ENCODE measurements around the gene RUSF1. TPM values are rescaled to one million over a fixed set of nuclear protein-coding genes. Genes with fewer than 3 reads are reported as not detected.

The RUSF1 gene
- total RNA-seq, 1 experiment from 2014 or later = 30.5 TPM

- peaks cover 9% of the 10 kb centered on the region for H3K4me1 ChIP-seq (ENCODE audit: low read length)
- no peaks in the 10 kb centered on the region for H3K9me2 ChIP-seq (replicated peaks; ENCODE audit: insufficient read depth, low read length)
- no peak for DNase-seq
- H3K4me3 ChIP-seq (ENCODE audit: low read length) = no peak overlapping the region
- no peak overlapping the region for H3K27ac ChIP-seq (ENCODE audit: low read length)
- no peak overlapping the region for H3K4me2 ChIP-seq (ENCODE audit: low read depth, low read length, poor library complexity, severe bottlenecking)
- H3K36me3 ChIP-seq (ENCODE audit: insufficient read depth, low read length) = no peaks in the 10 kb centered on the region
- H2AFZ ChIP-seq (ENCODE audit: low read length) = no peak overlapping the region
- H3K27me3 ChIP-seq (ENCODE audit: low read length) = no peaks in the 10 kb centered on the region
- H4K20me1 ChIP-seq (ENCODE audit: insufficient read depth, low read depth, low read length) = no peaks in the 10 kb centered on the region
- H3K79me2 ChIP-seq (ENCODE audit: low read length) = no peaks in the 10 kb centered on the region
- no peak overlapping the region for H3K9ac ChIP-seq (ENCODE audit: low read length)
- no peaks in the 10 kb centered on the region for H3K9me3 ChIP-seq (ENCODE audit: low read length)
Measured at GRCh38 chr16:31466381-31466841, 41.8 kb downstream of the RUSF1 start.

GRCh38 chr16:31465788-31466370 is 42.3 kb downstream of the RUSF1 start:
- DNase-seq = no peak

GRCh38 chr16:31464781-31465260 is 43.4 kb downstream of the RUSF1 start:
- Histone ChIP-seq H3K9me3 (ENCODE audit: low read length) (no peaks in the 10 kb centered on the region), H4K20me1 (ENCODE audit: insufficient read depth, low read depth, low read length) (no peaks in the 10 kb centered on the region), H3K36me3 (ENCODE audit: insufficient read depth, low read length) (no peaks in the 10 kb centered on the region), H3K9me2 (replicated peaks; ENCODE audit: insufficient read depth, low read length) (no peaks in the 10 kb centered on the region), H3K4me2 (ENCODE audit: low read depth, low read length, poor library complexity, severe bottlenecking) (no peak overlapping the region), H3K4me3 (ENCODE audit: low read length) (no peak overlapping the region), H3K4me1 (ENCODE audit: low read length) (peaks cover 16% of the 10 kb centered on the region), H3K9ac (ENCODE audit: low read length) (no peak overlapping the region), H3K79me2 (ENCODE audit: low read length) (no peaks in the 10 kb centered on the region), H3K27me3 (ENCODE audit: low read length) (no peaks in the 10 kb centered on the region), H2AFZ (ENCODE audit: low read length) (no peak overlapping the region), H3K27ac (ENCODE audit: low read length) (no peak overlapping the region)
- no peak for DNase-seq

More at GRCh38 chr16:31465788-31466370, 42.3 kb downstream of the RUSF1 start:
- H3K27me3 ChIP-seq (ENCODE audit: low read length) = no peaks in the 10 kb centered on the region
- no peak overlapping the region for H3K4me2 ChIP-seq (ENCODE audit: low read depth, low read length, poor library complexity, severe bottlenecking)
- no peaks in the 10 kb centered on the region for H3K9me2 ChIP-seq (replicated peaks; ENCODE audit: insufficient read depth, low read length)
- H2AFZ ChIP-seq (ENCODE audit: low read length) = no peak overlapping the region
- H3K4me3 ChIP-seq (ENCODE audit: low read length) = no peak overlapping the region
- H3K79me2 ChIP-seq (ENCODE audit: low read length) = no peaks in the 10 kb centered on the region
- H3K9ac ChIP-seq (ENCODE audit: low read length) = no peak overlapping the region
- H3K9me3 ChIP-seq (ENCODE audit: low read length) = no peaks in the 10 kb centered on the region
- H3K4me1 ChIP-seq (ENCODE audit: low read length) = peaks cover 9% of the 10 kb centered on the region
- no peaks in the 10 kb centered on the region for H4K20me1 ChIP-seq (ENCODE audit: insufficient read depth, low read depth, low read length)
- no peaks in the 10 kb centered on the region for H3K36me3 ChIP-seq (ENCODE audit: insufficient read depth, low read length)
- no peak overlapping the region for H3K27ac ChIP-seq (ENCODE audit: low read length)

GRCh38 chr16:31464348-31464769 is 43.8 kb downstream of the RUSF1 start:
- Histone ChIP-seq H3K4me3 (ENCODE audit: low read length) (no peak overlapping the region), H2AFZ (ENCODE audit: low read length) (no peak overlapping the region), H4K20me1 (ENCODE audit: insufficient read depth, low read depth, low read length) (no peaks in the 10 kb centered on the region), H3K9me2 (replicated peaks; ENCODE audit: insufficient read depth, low read length) (no peaks in the 10 kb centered on the region), H3K79me2 (ENCODE audit: low read length) (no peaks in the 10 kb centered on the region), H3K4me1 (ENCODE audit: low read length) (peaks cover 16% of the 10 kb centered on the region), H3K4me2 (ENCODE audit: low read depth, low read length, poor library complexity, severe bottlenecking) (no peak overlapping the region), H3K36me3 (ENCODE audit: insufficient read depth, low read length) (no peaks in the 10 kb centered on the region), H3K9me3 (ENCODE audit: low read length) (no peaks in the 10 kb centered on the region), H3K27me3 (ENCODE audit: low read length) (no peaks in the 10 kb centered on the region), H3K27ac (ENCODE audit: low read length) (no peak overlapping the region), H3K9ac (ENCODE audit: low read length) (no peak overlapping the region)
- no peak for DNase-seq

GRCh38 chr16:31461921-31462804 is 46.0 kb downstream of the RUSF1 start:
- H4K20me1 ChIP-seq (ENCODE audit: insufficient read depth, low read depth, low read length) = peaks cover 12% of the 10 kb centered on the region; the same call in 1 of the 2 replicates
- no peak overlapping the region for H3K9ac ChIP-seq (ENCODE audit: low read length)
- no peak overlapping the region for H3K27ac ChIP-seq (ENCODE audit: low read length)
- no peaks in the 10 kb centered on the region for H3K27me3 ChIP-seq (ENCODE audit: low read length)
- H3K9me2 ChIP-seq (replicated peaks; ENCODE audit: insufficient read depth, low read length) = no peaks in the 10 kb centered on the region
- H3K4me1 ChIP-seq (ENCODE audit: low read length) = peaks cover 25% of the 10 kb centered on the region
- H3K36me3 ChIP-seq (ENCODE audit: insufficient read depth, low read length) = no peaks in the 10 kb centered on the region
- H3K9me3 ChIP-seq (ENCODE audit: low read length) = no peaks in the 10 kb centered on the region
- H2AFZ ChIP-seq (ENCODE audit: low read length) = no peak overlapping the region
- no peak overlapping the region for H3K4me3 ChIP-seq (ENCODE audit: low read length)
- no peak for DNase-seq
- peaks cover 17% of the 10 kb centered on the region for H3K79me2 ChIP-seq (ENCODE audit: low read length)
- H3K4me2 ChIP-seq (ENCODE audit: low read depth, low read length, poor library complexity, severe bottlenecking) = no peak overlapping the region

- DNase-seq = no peak
- no peak overlapping the region for H2AFZ ChIP-seq (ENCODE audit: low read length)
- no peak overlapping the region for H3K4me3 ChIP-seq (ENCODE audit: low read length)
- no peaks in the 10 kb centered on the region for H3K9me3 ChIP-seq (ENCODE audit: low read length)
- H4K20me1 ChIP-seq (ENCODE audit: insufficient read depth, low read depth, low read length) = peaks cover 20% of the 10 kb centered on the region; the same call in 1 of the 2 replicates
- no peaks in the 10 kb centered on the region for H3K36me3 ChIP-seq (ENCODE audit: insufficient read depth, low read length)
- H3K4me1 ChIP-seq (ENCODE audit: low read length) = peaks cover 23% of the 10 kb centered on the region
- no peak overlapping the region for H3K4me2 ChIP-seq (ENCODE audit: low read depth, low read length, poor library complexity, severe bottlenecking)
- H3K27me3 ChIP-seq (ENCODE audit: low read length) = no peaks in the 10 kb centered on the region
- H3K9ac ChIP-seq (ENCODE audit: low read length) = no peak overlapping the region
- no peak overlapping the region for H3K27ac ChIP-seq (ENCODE audit: low read length)
- no peaks in the 10 kb centered on the region for H3K9me2 ChIP-seq (replicated peaks; ENCODE audit: insufficient read depth, low read length)
- peaks cover 22% of the 10 kb centered on the region for H3K79me2 ChIP-seq (ENCODE audit: low read length)
Measured at GRCh38 chr16:31461201-31461920, 46.8 kb downstream of the RUSF1 start.

GRCh38 chr16:31460582-31461002 is 47.6 kb downstream of the RUSF1 start:
- DNase-seq = peak; percentile 76
- H3K9ac ChIP-seq (ENCODE audit: low read length) = no peak overlapping the region
- H3K27me3 ChIP-seq (ENCODE audit: low read length) = no peaks in the 10 kb centered on the region
- H3K79me2 ChIP-seq (ENCODE audit: low read length) = peaks cover 22% of the 10 kb centered on the region
- H3K36me3 ChIP-seq (ENCODE audit: insufficient read depth, low read length) = no peaks in the 10 kb centered on the region
- no peak overlapping the region for H2AFZ ChIP-seq (ENCODE audit: low read length)
- peak overlapping the region; percentile 66; the same call in 1 of the 2 replicates for H3K4me3 ChIP-seq (ENCODE audit: low read length)
- peaks cover 23% of the 10 kb centered on the region for H3K4me1 ChIP-seq (ENCODE audit: low read length)
- H3K27ac ChIP-seq (ENCODE audit: low read length) = no peak overlapping the region
- peak overlapping the region; percentile 98 for H3K4me2 ChIP-seq (ENCODE audit: low read depth, low read length, poor library complexity, severe bottlenecking)
- H3K9me2 ChIP-seq (replicated peaks; ENCODE audit: insufficient read depth, low read length) = no peaks in the 10 kb centered on the region
- H3K9me3 ChIP-seq (ENCODE audit: low read length) = no peaks in the 10 kb centered on the region
- H4K20me1 ChIP-seq (ENCODE audit: insufficient read depth, low read depth, low read length) = peaks cover 25% of the 10 kb centered on the region; the same call in 1 of the 2 replicates

Data from Karpas-422 (cell line).